C4-2B (cell line): ENCODE results near the gene NLGN1.

Source experiments
- H3K27ac ChIP-seq: fragments of 450-650 bp; 2 replicates; pipeline ENCODE4 v1.5.1; 2017
- ZFX ChIP-seq: fragments of 450-650 bp; IDR thresholded peaks from 2 replicates; pipeline ENCODE4 v1.6.1; 2017
- TF ChIP-seq, protein P1 (sequence below): fragments of 450-650 bp; conservative IDR thresholded peaks from 2 replicates; pipeline ENCODE4 v1.5.1; 2017; ENCODE audit warnings: mild to moderate bottlenecking

Gene NLGN1

DNA sequence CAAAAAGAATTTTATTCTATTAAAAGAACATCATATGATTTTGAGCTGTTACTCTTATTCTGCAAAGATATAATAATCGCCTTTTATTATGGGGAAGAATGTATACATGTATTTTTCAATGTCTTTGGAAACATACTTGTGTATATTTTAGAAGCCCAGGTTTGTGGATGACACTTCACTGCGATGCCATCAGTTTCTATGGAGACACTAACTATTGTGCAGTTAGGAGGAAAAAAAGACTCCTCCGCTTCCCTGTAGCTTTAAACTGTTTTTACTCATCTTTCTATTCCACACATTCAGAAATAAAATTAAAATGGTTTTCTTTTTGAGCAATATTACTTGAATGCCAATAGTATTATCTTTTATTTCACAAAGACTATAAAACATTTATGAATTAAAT, 305.0 kb downstream of the NLGN1 start:
- no peak overlapping the region for H3K27ac ChIP-seq
- TF ChIP-seq, protein P1, sequence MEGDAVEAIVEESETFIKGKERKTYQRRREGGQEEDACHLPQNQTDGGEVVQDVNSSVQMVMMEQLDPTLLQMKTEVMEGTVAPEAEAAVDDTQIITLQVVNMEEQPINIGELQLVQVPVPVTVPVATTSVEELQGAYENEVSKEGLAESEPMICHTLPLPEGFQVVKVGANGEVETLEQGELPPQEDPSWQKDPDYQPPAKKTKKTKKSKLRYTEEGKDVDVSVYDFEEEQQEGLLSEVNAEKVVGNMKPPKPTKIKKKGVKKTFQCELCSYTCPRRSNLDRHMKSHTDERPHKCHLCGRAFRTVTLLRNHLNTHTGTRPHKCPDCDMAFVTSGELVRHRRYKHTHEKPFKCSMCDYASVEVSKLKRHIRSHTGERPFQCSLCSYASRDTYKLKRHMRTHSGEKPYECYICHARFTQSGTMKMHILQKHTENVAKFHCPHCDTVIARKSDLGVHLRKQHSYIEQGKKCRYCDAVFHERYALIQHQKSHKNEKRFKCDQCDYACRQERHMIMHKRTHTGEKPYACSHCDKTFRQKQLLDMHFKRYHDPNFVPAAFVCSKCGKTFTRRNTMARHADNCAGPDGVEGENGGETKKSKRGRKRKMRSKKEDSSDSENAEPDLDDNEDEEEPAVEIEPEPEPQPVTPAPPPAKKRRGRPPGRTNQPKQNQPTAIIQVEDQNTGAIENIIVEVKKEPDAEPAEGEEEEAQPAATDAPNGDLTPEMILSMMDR, result no peak
- no peak for TF ChIP-seq ZFX

DNA sequence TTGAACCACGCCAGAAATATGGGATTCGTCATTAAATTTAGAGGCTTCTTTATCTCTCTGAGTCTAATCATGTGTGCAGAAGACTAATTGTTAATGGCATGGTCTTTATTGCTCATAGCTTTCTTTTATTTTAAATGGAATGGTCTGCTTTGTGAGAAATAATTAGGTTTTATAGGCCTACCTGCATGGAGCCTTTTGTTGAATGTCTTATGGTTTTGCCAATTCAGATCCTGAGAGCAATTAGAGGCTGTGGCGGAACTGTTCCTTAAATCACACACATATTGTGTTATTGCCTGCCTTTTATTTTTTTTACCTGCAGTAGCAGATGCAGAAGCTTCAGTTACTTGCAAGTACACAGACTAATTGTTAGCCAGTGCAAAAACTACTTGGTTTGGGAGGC, 306.2 kb downstream of the NLGN1 start:
- H3K27ac ChIP-seq, result no peak overlapping the region
- TF ChIP-seq, protein P1, result no peak
- TF ChIP-seq ZFX, result no peak

DNA sequence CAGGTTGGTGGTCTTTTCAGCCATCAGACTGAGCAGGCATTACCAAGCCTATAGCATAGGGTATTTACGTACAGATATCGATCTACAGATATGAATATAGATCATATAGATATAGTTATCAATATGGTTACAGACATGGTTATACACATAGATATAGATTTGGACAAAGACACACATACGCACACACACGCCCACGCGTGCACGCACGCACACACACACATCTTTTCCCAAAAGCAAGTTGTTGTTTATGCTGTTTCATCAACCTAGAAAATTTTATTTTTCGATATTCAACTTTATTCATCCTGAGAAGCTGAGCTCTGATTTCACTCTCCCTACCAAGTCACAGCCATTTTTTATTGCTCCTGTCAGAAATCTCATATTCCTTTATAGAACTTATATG, 309.1 kb downstream of the NLGN1 start:
- TF ChIP-seq, protein P1, result no peak
- no peak for TF ChIP-seq ZFX

DNA sequence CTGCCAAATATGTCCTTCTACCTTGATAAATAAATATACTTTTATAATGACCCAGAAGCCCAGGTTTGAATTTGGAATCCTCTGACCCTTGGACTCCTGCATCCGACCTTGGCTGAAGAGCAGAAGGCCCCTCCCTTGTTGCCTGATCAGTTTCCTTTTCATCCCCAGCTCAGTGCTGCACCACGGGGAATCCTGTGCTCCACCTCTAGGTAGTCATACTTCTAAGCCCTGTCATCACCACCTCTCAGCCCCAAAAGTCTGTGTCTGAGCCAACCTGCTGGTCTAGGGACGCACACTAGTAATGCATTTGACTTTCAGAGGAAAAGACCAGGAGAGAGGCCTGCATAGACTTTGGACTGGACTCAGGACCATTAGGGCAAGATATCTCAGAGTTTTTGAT, 310.6 kb downstream of the NLGN1 start:
- H3K27ac ChIP-seq, result no peak overlapping the region
- no peak for TF ChIP-seq ZFX
- TF ChIP-seq, protein P1, result no peak

More for the DNA sequence above, 309.1 kb downstream of the NLGN1 start:
- no peak overlapping the region for H3K27ac ChIP-seq

DNA sequence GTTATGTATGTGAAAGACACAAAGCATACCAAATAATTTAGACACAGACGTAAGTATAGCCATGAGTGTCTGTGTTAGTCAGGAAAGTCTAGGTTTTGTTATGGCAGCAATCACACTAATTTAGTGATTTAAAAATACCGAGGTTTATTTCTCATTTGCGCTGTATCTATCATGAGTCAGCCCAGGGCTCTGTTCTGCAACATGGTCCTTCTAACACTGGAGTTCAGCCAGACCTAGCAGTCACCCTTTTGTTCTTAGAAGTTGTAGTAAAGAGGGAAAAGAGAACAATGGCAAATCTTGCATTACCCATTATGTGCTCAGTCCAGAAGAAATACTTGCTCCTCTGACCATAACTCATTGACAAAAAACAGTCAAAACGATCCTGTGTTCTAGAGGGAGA, 311.5 kb downstream of the NLGN1 start:
- no peak for TF ChIP-seq ZFX
- TF ChIP-seq, protein P1, result no peak

DNA sequence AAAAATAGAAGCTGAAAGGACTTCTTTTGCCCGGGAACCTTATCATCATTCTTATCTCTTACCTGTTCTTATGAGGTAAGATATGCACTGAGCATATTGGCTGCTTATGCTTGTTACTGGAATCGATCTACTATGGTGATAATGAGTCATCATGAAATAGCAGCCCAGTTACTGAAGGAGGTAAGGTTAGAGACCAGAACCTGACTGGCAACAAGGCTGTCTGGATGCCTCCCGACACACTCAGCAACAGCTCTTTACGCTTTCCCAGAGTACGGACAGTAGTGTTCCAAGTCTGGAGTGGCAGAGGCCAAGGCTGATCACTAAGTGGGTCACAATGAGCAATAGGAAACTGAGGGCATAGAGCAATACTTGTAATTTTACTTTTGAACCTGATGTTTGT, 314.1 kb downstream of the NLGN1 start:
- H3K27ac ChIP-seq, result peak overlapping the region; percentile 60; the same call in 1 of the 2 replicates
- no peak for TF ChIP-seq ZFX
- TF ChIP-seq, protein P1, result no peak

More for the DNA sequence above, 311.5 kb downstream of the NLGN1 start:
- no peak overlapping the region for H3K27ac ChIP-seq

DNA sequence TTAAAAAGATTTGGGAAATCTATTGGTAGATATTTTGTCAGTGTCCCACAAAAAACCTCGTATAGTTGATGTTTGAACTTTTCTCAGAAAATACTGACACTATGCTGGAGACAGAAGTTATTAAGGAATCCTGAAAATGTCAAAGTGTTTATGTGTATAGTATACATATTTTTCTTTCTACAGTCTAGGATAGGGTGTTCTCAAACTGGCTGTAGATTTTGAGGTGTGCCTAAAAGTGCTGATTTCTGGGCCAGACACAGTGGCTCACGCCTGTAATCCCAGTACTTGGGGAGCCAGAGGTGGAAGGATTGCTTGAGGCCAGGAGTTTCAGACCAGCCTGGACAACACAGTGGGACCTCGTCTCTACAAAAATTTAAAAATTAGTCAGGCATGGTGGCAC, 322.0 kb downstream of the NLGN1 start:
- no peak overlapping the region for H3K27ac ChIP-seq
- TF ChIP-seq, protein P1, result no peak
- no peak for TF ChIP-seq ZFX
